ENCODE measurements around the gene COX8A. TPM values are rescaled to one million over a fixed set of nuclear protein-coding genes. Genes with fewer than 3 reads are reported as not detected.
"Not testable (repeated sequence)": the region's sequence is repeated elsewhere in the genome, so short reads cannot be mapped to it uniquely, and the experiment has no call there.

The COX8A gene, protein sequence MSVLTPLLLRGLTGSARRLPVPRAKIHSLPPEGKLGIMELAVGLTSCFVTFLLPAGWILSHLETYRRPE
- 100 to 1,000 TPM; 196 to 245 (median 218) TPM for polyA plus RNA-seq (ENCODE audit: insufficient read length in 3 of 3)

- DNase-seq (ENCODE audit: low read depth in 3 of 3, low spot score in 2 of 3): peak; percentile 99 to 100 (median 99)
Measured at GRCh38 chr11:63974259-63975143, at the start of gene COX8A. Gene COX8A (plus strand): TSS chr11:63974620. CDS start chr11:63974681, 61 bp downstream.

- DNase-seq (ENCODE audit: low read depth in 3 of 3, low spot score in 2 of 3): no peak
Measured at GRCh38 chr11:63929616-63930015, 44.8 kb upstream of the COX8A start.

DNA sequence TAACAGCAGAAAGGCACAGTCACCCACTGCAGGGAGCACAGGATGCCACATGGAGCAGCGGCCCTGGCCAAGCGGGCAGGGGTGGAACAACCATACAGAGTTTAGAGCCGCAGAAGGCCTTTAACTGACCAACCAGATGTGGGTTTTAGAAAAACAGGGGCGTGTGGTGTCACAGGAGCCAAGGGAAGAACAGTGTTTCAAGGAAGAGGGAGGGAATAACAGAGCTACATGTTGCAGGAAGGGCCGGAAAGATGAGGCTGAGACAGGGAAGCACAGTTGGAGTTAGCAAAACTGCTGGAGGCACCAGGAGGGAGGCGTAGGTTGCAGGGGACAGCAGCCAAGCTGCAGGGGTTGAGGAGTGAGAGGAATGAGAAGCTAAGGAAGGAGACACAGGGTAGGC, 43.4 kb upstream of the COX8A start:
- DNase-seq (ENCODE audit: low read depth in 3 of 3, low spot score in 2 of 3): no peak

DNA sequence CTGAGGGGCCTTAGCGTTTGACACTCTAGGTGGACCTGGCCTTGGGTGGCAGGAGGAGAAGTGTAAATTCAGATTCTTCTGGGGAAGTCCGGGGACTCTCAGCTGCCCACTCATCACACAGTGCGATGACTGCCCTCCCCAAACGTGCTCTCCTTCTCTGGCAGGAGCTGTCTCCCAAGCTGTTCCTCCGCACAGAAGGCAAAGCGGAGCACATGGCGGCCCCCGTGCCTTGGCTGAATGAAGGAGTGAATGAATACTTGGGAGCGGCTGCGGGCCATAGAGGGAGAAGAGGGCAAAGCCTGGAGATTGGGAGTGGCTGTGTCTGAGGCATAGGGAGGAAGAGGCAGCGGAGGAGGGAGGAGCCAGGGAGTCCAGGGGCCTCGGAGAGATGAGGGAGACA, 42.5 kb upstream of the COX8A start:
- no peak for DNase-seq (ENCODE audit: low read depth in 3 of 3, low spot score in 2 of 3)

DNA sequence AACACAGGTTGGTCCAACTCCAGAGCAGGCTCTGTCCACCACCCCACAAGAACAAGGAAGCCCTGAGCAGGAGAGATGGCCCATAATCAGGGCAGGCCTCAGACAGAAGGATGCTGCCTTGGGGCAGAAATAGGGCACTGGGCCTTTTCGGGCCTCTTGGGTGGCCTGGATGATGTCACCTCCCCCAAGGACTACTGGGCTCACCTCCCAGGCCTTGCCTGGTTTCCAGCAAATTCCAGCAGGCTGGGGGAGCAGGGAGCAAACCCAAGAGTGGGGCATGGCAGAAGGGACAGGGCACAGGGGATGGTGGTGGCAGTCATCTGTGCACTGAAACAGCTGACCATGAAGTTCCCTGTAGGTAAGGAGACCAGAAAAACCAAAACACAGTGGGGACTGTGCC, 41.0 kb upstream of the COX8A start:
- DNase-seq (ENCODE audit: low read depth in 3 of 3, low spot score in 2 of 3): no peak

DNA sequence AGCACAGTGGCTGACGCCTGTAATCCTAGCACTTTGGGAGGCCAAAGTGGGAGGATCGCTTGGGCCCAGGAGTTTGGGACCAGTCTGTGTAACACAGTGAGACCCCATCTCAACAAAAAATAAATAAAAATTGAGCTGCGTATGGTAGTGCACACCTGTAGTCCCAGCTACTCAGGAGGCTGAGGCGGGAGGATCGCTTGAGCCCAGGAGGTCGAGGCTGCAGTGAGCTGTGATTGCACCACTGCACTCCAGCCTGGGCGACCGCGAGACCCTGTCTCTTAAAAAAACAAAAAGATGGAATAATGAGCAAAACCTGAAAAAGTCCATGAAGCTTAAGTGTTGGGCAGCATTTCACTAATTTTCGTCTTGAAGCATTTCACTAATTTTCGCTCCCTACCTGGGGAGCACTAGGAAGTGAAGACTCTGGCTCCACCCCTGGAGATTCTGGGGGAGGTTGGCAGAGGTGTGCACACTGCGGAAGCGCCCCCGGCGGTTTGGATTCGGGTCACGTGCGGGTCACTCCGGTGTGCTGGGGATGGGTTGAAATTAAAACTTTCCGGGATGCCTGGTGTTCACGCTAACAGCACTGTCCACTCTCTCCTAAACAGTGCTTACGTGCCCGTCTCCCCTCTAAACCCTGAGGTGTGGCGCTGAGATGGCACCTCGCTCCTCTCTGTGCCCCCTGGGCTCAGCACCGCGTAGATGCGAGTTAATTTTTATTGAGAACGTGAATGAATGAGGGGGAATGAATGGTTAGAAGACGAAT, 36.5 kb upstream of the COX8A start:
- no peak for DNase-seq (ENCODE audit: low read depth in 3 of 3, low spot score in 2 of 3)

DNA sequence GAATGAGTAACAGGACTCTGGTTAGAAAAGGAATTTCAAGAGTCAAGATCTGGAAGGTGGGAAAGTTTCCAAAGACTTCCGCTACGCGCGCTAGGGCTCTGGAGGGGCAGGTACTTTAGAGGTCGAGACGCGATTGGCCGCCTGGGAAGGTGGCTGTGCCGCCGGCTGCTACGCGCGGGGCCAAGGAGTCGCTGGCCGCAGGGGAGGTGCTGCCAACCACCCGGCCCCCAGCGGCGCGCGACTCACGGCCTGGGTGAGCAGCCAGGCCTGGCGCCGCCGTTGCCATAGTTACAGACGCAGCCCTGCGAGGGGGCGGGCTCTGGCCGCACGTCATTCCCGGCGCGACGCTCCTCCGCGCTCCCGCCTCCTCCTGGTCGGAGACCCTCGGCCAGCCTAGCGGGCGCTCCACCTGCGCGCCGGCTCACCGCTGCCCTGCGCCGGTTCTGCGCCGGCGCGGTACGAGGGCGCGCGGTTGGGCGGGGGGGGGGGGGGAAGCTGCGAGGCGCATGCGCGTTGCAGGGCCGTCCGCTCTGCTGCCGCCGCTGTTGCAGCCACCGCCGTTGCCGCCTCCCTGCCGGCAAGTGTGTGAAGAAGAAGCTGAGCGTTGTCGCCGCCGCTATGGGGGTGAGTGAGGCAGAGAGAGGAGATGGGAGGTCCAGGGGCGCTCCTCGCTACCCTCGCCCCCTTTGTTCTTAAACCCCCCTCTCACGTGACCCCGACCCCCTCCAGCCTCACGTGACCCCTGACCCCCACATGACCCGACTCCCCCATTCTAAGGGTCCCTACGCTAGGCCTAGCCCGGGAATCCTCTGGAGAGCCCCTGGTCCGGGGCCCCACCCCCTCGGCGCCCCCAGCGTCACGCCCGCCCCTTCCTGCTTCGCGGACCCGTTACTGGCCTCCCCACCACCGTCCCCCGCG, 35.7 kb upstream of the COX8A start, which contains the start of gene NAA40:
NAA40 (plus strand) TSS at position 524 of the 918 bp plus-strand sequence; CDS start at position 619, 95 bp downstream.
- peak; percentile 85 to 90 (median 87) for DNase-seq (ENCODE audit: low read depth in 3 of 3, low spot score in 2 of 3)

GRCh38 chr11:63939397-63939891, 35.0 kb upstream of the COX8A start:
- DNase-seq (ENCODE audit: low read depth in 3 of 3, low spot score in 2 of 3): no peak

DNA sequence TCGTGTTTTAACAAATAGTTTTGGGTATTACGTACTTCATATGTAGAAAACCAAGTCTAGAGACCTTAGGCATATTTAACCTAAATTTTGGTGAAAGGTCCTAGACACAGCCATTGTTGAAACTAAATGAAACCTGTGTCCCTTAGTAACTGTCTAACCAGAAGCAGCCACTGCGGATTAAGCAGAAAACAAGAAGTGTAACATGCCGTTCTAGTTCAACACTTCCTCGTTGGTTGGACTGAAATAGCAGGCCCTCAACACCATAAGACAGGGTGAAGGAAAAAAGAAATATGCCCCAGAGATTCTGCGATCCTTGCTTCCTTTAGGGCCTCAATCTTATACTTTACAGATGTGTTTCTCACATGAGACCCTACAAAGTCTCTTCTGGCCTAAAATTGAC, 33.6 kb upstream of the COX8A start:
- DNase-seq (ENCODE audit: low read depth in 3 of 3, low spot score in 2 of 3): no peak

DNA sequence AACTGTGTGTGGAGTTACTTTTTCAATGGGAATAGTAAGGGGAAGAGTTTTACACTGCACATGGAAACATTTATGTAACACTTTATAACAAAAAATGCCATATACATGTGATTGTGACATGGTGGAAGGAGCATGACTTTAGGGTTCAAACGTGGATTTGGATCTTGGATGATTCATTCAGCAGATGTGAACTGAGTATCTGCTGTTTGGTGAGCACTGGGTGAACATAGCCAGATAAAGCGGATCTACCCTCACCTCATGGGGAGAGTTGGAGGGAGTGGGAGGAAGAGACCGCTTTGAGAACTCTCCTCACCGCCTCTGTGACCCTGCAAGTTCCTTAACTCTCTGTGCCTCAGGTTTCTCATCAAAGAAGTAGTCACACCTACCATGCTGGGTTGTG, 32.5 kb upstream of the COX8A start:
- DNase-seq (ENCODE audit: low read depth in 3 of 3, low spot score in 2 of 3): no peak

DNA sequence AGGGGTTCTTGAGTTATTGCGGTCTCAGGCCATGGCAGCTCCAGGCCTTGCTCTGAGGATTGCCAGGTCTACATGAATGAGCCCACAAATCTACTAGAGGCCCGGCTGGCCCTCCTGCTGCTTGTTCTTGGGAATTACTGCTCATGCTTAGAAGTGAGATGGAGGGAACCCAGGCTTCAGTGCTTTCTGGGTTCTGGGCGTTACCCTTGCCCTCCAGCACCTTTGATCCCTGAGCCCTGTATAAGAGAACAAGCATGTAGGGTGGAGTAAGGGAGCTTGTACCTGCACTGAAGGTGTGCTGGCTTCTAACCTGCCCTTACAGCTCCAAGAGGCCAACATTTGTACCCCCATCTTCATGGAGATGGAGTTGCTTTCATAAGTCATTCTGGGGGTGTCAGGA, 31.6 kb upstream of the COX8A start:
- DNase-seq (ENCODE audit: low read depth in 3 of 3, low spot score in 2 of 3): no peak

DNA sequence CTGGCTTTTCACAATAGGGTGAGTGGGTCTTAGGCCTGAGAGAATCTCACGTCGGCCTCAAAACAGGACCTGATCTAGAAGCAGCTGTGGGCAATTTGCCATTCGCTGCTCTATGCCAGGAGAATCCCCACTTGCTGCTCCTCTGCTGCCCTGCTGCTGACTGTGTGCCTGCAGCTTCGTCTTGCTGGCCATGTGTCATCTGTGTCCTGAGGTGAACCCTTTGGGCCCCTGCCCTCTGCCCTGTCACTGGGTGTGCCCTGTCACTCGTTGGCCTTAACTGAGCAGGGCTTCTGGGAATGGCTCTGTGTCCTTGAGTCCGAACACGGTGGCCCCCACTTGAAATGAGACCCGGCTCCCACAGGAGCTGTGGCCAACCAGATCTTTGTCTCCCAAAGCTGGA, 29.4 kb upstream of the COX8A start:
- DNase-seq (ENCODE audit: low read depth in 3 of 3, low spot score in 2 of 3): no peak

- peak in 1 of 3 donors; percentile 67 for DNase-seq (ENCODE audit: low read depth in 3 of 3, low spot score in 2 of 3)
Measured at GRCh38 chr11:63945477-63946163, 28.8 kb upstream of the COX8A start.

GRCh38 chr11:63951779-63952536, 22.5 kb upstream of the COX8A start:
- no peak for DNase-seq (ENCODE audit: low read depth in 3 of 3, low spot score in 2 of 3)

DNA sequence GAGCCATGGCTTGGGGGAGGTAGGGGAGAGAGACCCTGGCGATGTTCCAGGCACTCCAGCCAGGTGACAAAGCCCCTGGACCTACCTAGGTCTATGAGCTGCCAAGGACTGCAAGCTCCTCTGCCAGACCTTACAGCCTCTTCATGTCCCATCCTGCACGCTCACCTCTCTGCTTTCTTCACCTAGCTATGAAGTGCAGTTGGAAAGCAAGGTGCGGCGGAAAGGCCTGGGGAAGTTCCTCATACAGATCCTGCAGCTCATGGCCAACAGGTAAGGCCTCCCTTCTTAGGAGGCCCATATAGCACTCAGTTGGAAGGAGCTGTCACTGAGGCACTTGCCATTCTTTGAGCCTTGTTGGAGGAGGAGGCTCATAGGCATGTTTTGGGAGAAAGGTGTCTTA, 21.9 kb upstream of the COX8A start:
- DNase-seq (ENCODE audit: low read depth in 3 of 3, low spot score in 2 of 3): no peak

GRCh38 chr11:63958008-63958407, 16.4 kb upstream of the COX8A start:
- no peak for DNase-seq (ENCODE audit: low read depth in 3 of 3, low spot score in 2 of 3)

GRCh38 chr11:63961608-63962412, 12.6 kb upstream of the COX8A start:
- DNase-seq (ENCODE audit: low read depth in 3 of 3, low spot score in 2 of 3): no peak

GRCh38 chr11:63963895-63964294, 10.5 kb upstream of the COX8A start:
- not testable (repeated sequence) for DNase-seq (ENCODE audit: low read depth in 3 of 3, low spot score in 2 of 3)

Data from right renal cortex interstitium (tissue), 3 donors.